Psoas muscle (tissue), 8 donors: ENCODE data around the gene PPP1R16B. TPM values are rescaled to one million over a fixed set of nuclear protein-coding genes. Genes with fewer than 3 reads are reported as not detected.
"Not testable (repeated sequence)": the region's sequence is repeated elsewhere in the genome, so short reads cannot be mapped to it uniquely, and the experiment has no call there.

Experiments
- ATAC-seq, 4 donors: fragments of 200-7000 bp; cut with Tn5 transposase; one replicate each; pipeline ENCODE4 v1.9.1; 2020; ENCODE audit warnings: moderate library complexity in 3 of 4, mild to moderate bottlenecking in 2 of 4
- DNase-seq, 2 donors: peaks; one replicate each; pipeline ENCODE4 v3.0.0-alpha.2; 2020
- H3K27ac ChIP-seq: fragments of 200-600 bp; one replicate; pipeline ENCODE4 v1.8.0; 2022
- H3K27me3 ChIP-seq, 3 donors: fragments of 200-600 bp in 1 of 3; one replicate each; pipeline versions ENCODE4 v1.6.1 to v1.8.0; 2013 to 2022; ENCODE audit warnings: low read length in 2 of 3, mild to moderate bottlenecking in 2 of 3, moderate library complexity in 1 of 3; ENCODE audit not compliant: insufficient read depth in 3 of 3
- H3K36me3 ChIP-seq, 2 donors: fragments of 200-600 bp in 1 of 2; one replicate each; pipeline versions ENCODE4 v1.6.1 to v1.8.0; 2013 to 2022; ENCODE audit warnings: low read depth in 1 of 2, mild to moderate bottlenecking in 1 of 2, moderate library complexity in 1 of 2; ENCODE audit not compliant: insufficient read depth in 1 of 2
- H3K4me1 ChIP-seq: fragments of 200-600 bp; one replicate; pipeline ENCODE4 v1.8.0; 2022
- H3K4me3 ChIP-seq: fragments of 200-600 bp; one replicate; pipeline ENCODE4 v1.8.0; 2022; ENCODE audit warnings: mild to moderate bottlenecking
- H3K9me3 ChIP-seq: fragments of 200-600 bp; one replicate; pipeline ENCODE4 v1.8.0; 2022
- WGBS, 3 donors: extraction: QIAGEN DNeasy Blood & Tissue Kit; methylation state at CpG; one replicate each; pipeline versions ENCODE4 v1.1.6 to v1.1.7; 2013; 5-methylcytosine and 5-hydroxymethylcytosine counted together
- intact Hi-C, 2 donors: fragments of 100-400 bp; cut with DNase I; formaldehyde crosslinking; loops; one replicate each; pipeline versions ENCODE4 v1.11.0 to v1.14.2; 2022
- polyA plus RNA-seq, 3 donors: library from polyadenylated mRNA; stranded (reverse); fragments of 200-250 nt; gene quantifications; one replicate each; pipeline ENCODE4 v1.2.3, GENCODE V29; 2013
- total RNA-seq, 4 donors: library from RNA; stranded (reverse); fragmentation: NEBNext Ultra II Directional in 2 of 4; extraction: Animal tissue kit (Norgen Biotek cat#: 25700) in 2 of 4; gene quantifications; one replicate each; pipeline versions ENCODE4 v1.2.1 to v1.2.4, GENCODE V29; 2021 to 2023
- TF ChIP-seq, protein P1 (sequence below): fragments of 200-600 bp; IDR thresholded peaks from one replicate; pipeline ENCODE4 v1.8.0; 2022; ENCODE audit warnings: antibody characterized with exemption
- donor health status: healthy with polysubstance abuse.
- donor health status: DM: no; HTN: no; CAD: no; lungs with moderate emphysema.
- donor health status: Bipolar disorder and iron deficiency.
- donor health status: healthy.
- donor health status: DM: yes; HTN: yes; CAD: no.
- donor health status: DM: no; HTN: no; CAD: no.
- donor health status: DM: no; HTN: no; CAD: no.
- donor health status: DM: yes; HTN: yes; CAD: no.

The PPP1R16B gene
- total and polyA plus RNA-seq, 7 donors, result 1.6 to 5.2 (median 4.1) TPM

DNA sequence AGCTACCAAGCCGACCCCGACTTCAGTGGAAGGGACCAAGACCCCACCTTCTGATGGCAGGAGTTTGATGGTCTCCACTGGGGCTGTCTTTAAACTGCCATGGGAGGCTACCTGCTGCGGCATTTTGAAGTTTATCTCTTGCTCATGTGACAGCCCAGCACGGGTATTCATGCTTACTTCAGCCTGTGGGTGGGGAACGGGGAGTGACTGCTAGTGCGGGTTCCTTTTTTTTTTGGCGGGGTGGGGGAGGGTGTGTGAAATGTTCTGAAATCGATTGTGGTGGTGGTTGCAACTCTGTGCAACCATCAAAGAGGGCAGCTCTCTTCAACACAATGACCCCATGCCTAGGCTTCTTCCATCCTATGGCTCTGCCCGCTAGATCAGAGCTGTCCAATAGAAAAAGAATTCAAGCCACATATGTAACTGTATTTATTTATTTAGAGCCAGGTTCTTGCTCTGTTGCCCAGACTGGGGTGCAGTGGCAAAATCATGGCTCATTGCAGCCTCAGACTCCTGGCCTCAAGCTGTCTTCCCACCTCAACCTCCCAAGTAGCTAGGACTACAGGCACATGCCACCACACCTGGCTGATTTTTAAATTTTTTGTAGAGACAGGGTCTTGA lies 53.7 kb downstream of the PPP1R16B start:
- intact Hi-C loops, result no loop called here
- Histone ChIP-seq H3K9me3 (no peaks in the 10 kb centered on the region), H3K36me3 (no peaks in the 10 kb centered on the region), H3K4me1 (no peaks in the 10 kb centered on the region), H3K27ac (no peak overlapping the region), H3K4me3 (no peak overlapping the region), H3K27me3 (peaks cover 2 to 6% (median 3%) of the 10 kb centered on the region in 3 donors)
- TF ChIP-seq, protein P1, sequence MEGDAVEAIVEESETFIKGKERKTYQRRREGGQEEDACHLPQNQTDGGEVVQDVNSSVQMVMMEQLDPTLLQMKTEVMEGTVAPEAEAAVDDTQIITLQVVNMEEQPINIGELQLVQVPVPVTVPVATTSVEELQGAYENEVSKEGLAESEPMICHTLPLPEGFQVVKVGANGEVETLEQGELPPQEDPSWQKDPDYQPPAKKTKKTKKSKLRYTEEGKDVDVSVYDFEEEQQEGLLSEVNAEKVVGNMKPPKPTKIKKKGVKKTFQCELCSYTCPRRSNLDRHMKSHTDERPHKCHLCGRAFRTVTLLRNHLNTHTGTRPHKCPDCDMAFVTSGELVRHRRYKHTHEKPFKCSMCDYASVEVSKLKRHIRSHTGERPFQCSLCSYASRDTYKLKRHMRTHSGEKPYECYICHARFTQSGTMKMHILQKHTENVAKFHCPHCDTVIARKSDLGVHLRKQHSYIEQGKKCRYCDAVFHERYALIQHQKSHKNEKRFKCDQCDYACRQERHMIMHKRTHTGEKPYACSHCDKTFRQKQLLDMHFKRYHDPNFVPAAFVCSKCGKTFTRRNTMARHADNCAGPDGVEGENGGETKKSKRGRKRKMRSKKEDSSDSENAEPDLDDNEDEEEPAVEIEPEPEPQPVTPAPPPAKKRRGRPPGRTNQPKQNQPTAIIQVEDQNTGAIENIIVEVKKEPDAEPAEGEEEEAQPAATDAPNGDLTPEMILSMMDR, result no peak
- no peak for ATAC-seq
- DNase-seq, result no peak
- WGBS, 3 donors, result 65 to 68% (median 65%) methylated on average over 9 of the region's 9 CpGs

GRCh38 chr20:38859857-38860256 lies 54.4 kb downstream of the PPP1R16B start:
- H3K27me3 ChIP-seq, H3K4me1 ChIP-seq, H3K27ac ChIP-seq, DNase-seq, H3K36me3 ChIP-seq, intact Hi-C loops, ATAC-seq, H3K4me3 ChIP-seq, H3K9me3 ChIP-seq: not testable (repeated sequence)
- 86 to 93% (median 91%) methylated on average over 4 of the region's 4 CpGs for WGBS, 3 donors

DNA sequence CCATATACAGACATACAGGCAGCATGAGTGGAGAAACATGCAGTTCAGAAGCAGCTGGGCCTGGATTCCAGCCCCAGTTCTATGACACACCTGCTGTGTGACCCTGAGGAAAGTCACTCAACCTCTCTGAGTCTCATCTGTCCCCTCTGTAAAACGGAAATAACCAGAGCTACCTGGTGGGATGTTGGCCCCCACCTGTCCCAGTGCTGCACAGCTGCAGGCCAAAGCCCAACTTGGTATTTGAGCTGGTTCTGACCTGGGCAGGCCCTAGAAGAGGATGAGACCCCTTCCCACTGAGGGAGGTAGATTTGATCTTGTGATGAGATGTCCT lies 55.5 kb downstream of the PPP1R16B start:
- intact Hi-C loops, result no loop called here
- TF ChIP-seq, protein P1, result no peak
- Histone ChIP-seq H3K4me3 (no peak overlapping the region), H3K9me3 (no peaks in the 10 kb centered on the region), H3K36me3 (no peaks in the 10 kb centered on the region), H3K4me1 (no peaks in the 10 kb centered on the region), H3K27me3 (peaks cover 2 to 6% (median 3%) of the 10 kb centered on the region in 3 donors), H3K27ac (no peak overlapping the region)
- ATAC-seq (no peak), DNase-seq (no peak)
- WGBS, 3 donors, result 53 to 67% (median 62%) methylated on average over 1 of the region's 1 CpG

- intact Hi-C loops, result no loop called here
- DNase-seq, result no peak
Measured at GRCh38 chr20:38862226-38862625, 56.7 kb downstream of the PPP1R16B start.

DNA sequence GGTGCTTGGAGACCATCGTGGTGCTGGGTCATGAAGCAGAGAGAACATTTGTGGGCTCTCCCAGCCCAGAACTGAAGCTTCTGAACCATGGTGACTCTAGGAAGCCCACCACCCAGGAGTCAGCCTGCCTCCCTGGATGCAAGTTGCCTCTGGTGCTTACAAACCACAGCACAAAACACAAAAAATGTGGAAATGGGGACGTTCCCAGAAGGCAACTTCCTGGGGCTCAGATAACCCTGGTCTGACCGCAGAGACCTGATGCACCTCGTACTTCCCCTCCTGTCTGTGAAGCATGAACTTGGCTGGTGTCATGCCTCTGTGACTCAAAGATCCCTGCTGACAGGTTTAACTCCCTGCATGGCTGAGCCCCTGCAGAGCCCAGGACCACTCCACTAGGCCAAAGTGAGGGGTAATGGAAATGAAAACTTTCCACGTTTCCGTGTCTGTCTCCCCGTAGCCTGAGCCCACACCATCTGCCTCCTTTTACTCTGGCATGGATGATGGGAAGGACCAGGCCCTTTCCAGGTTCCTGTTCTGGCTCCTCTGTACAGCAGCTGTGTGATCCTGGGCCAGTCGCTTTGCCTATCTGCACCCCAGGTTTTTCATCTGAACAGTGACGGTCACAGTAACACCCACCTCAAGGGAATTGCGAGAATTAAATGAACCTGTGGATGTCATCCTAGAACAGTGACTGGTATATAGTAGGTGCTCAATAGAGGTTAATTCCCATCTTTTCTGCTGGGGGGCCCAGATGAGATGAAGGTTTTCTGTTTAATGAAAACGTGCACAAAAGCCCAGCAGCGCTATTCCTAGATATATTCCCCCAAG lies 57.7 kb downstream of the PPP1R16B start:
- no peak overlapping the region for H3K27ac ChIP-seq
- no peaks in the 10 kb centered on the region for H3K4me1 ChIP-seq
- no peaks in the 10 kb centered on the region for H3K9me3 ChIP-seq
- intact Hi-C loops, result no loop called here
- TF ChIP-seq, protein P1, result no peak
- no peak overlapping the region for H3K4me3 ChIP-seq
- 49 to 73% (median 58%) methylated on average over 12 of the region's 12 CpGs for WGBS, 3 donors
- H3K36me3 ChIP-seq, result no peaks in the 10 kb centered on the region
- DNase-seq, result no peak
- H3K27me3 ChIP-seq, result peaks cover 0 to 2% (median 0%) of the 10 kb centered on the region in 3 donors
- ATAC-seq, result no peak

More at GRCh38 chr20:38862226-38862625, 56.7 kb downstream of the PPP1R16B start:
- H3K27me3 ChIP-seq, result peaks cover 2% of the 10 kb centered on the region in 3 donors
- TF ChIP-seq, protein P1, result no peak
- no peaks in the 10 kb centered on the region for H3K9me3 ChIP-seq
- H3K4me1 ChIP-seq, result no peaks in the 10 kb centered on the region
- WGBS, 3 donors, result 88 to 97% (median 95%) methylated on average over 5 of the region's 5 CpGs
- no peaks in the 10 kb centered on the region for H3K36me3 ChIP-seq
- H3K27ac ChIP-seq, result no peak overlapping the region
- no peak overlapping the region for H3K4me3 ChIP-seq
- ATAC-seq, result no peak
